ENCODE measurements around the gene SLC22A23.

The SLC22A23 gene

GRCh38 chr6:3263096-3263495 lies 193.8 kb downstream of the SLC22A23 start:
- intact Hi-C loops (cut with DNase I): no loop called here
- no peak for DNase-seq

GRCh38 chr6:3261921-3262320 lies 194.9 kb downstream of the SLC22A23 start:
- DNase-seq: no peak
- intact Hi-C loops (cut with DNase I): no loop called here

- intact Hi-C loops (cut with DNase I): no loop called here
- no peak for DNase-seq
Observed at GRCh38 chr6:3261518-3261820, 195.4 kb downstream of the SLC22A23 start.

- intact Hi-C loops (cut with DNase I): no loop called here
- DNase-seq: no peak
Observed at GRCh38 chr6:3260772-3261517, 195.9 kb downstream of the SLC22A23 start.

GRCh38 chr6:3260296-3260695 lies 196.6 kb downstream of the SLC22A23 start:
- no peak for DNase-seq
- intact Hi-C loops (cut with DNase I): no loop called here

- intact Hi-C loops (cut with DNase I): loop anchor here (10.0 kb wide), 1 partner anchor 265 kb away; the partner anchor contains the start of gene NQO2
- peak in 37 of 42 donors; percentile 27 to 81 (median 56) for DNase-seq
Observed at GRCh38 chr6:3259491-3259958, 197.3 kb downstream of the SLC22A23 start.

GRCh38 chr6:3258720-3259490 lies 197.9 kb downstream of the SLC22A23 start, which contains the start of gene PSMG4:
Gene PSMG4, plus strand, starts transcription at chr6:3258947. Its CDS starts 76 bp downstream, at chr6:3259023.
- intact Hi-C loops (cut with DNase I): loop anchor here (10.0 kb wide), 1 partner anchor 264 kb away; the partner anchor contains the start of gene NQO2

GRCh38 chr6:3258201-3258600 lies 198.6 kb downstream of the SLC22A23 start:
- intact Hi-C loops (cut with DNase I): loop anchor here (10.0 kb wide), 1 partner anchor 263 kb away; the partner anchor contains the start of gene NQO2
- no peak for DNase-seq

More at GRCh38 chr6:3258720-3259490, 197.9 kb downstream of the SLC22A23 start, which contains the start of gene PSMG4:
- peak; percentile 79 to 97 (median 96) for DNase-seq

GRCh38 chr6:3253597-3253961 lies 203.3 kb downstream of the SLC22A23 start:
- no peak for DNase-seq
- intact Hi-C loops (cut with DNase I): loop anchor here (10.0 kb wide), 1 partner anchor 259 kb away; the partner anchor contains the start of gene NQO2

- intact Hi-C loops (cut with DNase I): loop anchor here (10.0 kb wide), 1 partner anchor 258 kb away; the partner anchor contains the start of gene NQO2
- no peak for DNase-seq
Observed at GRCh38 chr6:3252861-3253596, 203.8 kb downstream of the SLC22A23 start.

GRCh38 chr6:3252369-3252768 lies 204.5 kb downstream of the SLC22A23 start:
- intact Hi-C loops (cut with DNase I): loop anchor here (10.0 kb wide), 1 partner anchor 258 kb away; the partner anchor contains the start of gene NQO2
- DNase-seq: no peak

GRCh38 chr6:3251462-3252314 lies 205.2 kb downstream of the SLC22A23 start:
- intact Hi-C loops (cut with DNase I): loop anchor here (2.0 to 10.0 kb wide), 2 partner anchors 125 to 257 kb away; partner anchors contain the start of gene NQO2
- DNase-seq: peak; percentile 60 to 95 (median 88)

GRCh38 chr6:3250231-3250675 lies 206.6 kb downstream of the SLC22A23 start:
- DNase-seq: peak in 3 of 42 donors; percentile 34 to 58 (median 58)
- intact Hi-C loops (cut with DNase I): loop anchor here (2.0 to 10.0 kb wide), 2 partner anchors 123 to 255 kb away; partner anchors contain the start of gene NQO2

GRCh38 chr6:3249821-3250220 lies 207.0 kb downstream of the SLC22A23 start:
- intact Hi-C loops (cut with DNase I): loop anchor here (2.0 to 10.0 kb wide), 3 partner anchors 95 to 255 kb away; partner anchors contain the start of genes NQO2 and TUBB2A

GRCh38 chr6:3247255-3248146 lies 209.3 kb downstream of the SLC22A23 start:
- DNase-seq: peak; percentile 75 to 96 (median 88)

More at GRCh38 chr6:3249821-3250220, 207.0 kb downstream of the SLC22A23 start:
- DNase-seq: no peak

GRCh38 chr6:3245216-3245615 lies 211.6 kb downstream of the SLC22A23 start:
- intact Hi-C loops (cut with DNase I): loop anchor here (10.0 kb wide), 1 partner anchor 90 kb away; the partner anchor contains the start of gene TUBB2A
- no peak for DNase-seq

More at GRCh38 chr6:3247255-3248146, 209.3 kb downstream of the SLC22A23 start:
- intact Hi-C loops (cut with DNase I): loop anchor here (10.0 kb wide), 1 partner anchor 93 kb away; the partner anchor contains the start of gene TUBB2A
